Ovary (tissue), 3 donors: ENCODE measurements around the gene DSCAML1.

ENCODE experiments used
- POLR2A ChIP-seq: fragments of 450-650 bp; IDR thresholded peaks from one replicate; pipeline ENCODE4 v1.6.1; 2017; ENCODE audit warnings: antibody characterized with exemption, mild to moderate bottlenecking, moderate library complexity
- TF ChIP-seq, protein P1 (sequence below), 3 donors: fragments of 450-650 bp in 2 of 3; fragments of 200-600 bp in 1 of 3; IDR thresholded peaks; one replicate each; pipeline versions ENCODE4 v1.5.1 to v1.8.0; 2016 to 2022; ENCODE audit warnings: antibody characterized with exemption in 3 of 3, mild to moderate bottlenecking in 1 of 3
- donor health status: DM: no; HTN: no; CAD: no.

DNA sequence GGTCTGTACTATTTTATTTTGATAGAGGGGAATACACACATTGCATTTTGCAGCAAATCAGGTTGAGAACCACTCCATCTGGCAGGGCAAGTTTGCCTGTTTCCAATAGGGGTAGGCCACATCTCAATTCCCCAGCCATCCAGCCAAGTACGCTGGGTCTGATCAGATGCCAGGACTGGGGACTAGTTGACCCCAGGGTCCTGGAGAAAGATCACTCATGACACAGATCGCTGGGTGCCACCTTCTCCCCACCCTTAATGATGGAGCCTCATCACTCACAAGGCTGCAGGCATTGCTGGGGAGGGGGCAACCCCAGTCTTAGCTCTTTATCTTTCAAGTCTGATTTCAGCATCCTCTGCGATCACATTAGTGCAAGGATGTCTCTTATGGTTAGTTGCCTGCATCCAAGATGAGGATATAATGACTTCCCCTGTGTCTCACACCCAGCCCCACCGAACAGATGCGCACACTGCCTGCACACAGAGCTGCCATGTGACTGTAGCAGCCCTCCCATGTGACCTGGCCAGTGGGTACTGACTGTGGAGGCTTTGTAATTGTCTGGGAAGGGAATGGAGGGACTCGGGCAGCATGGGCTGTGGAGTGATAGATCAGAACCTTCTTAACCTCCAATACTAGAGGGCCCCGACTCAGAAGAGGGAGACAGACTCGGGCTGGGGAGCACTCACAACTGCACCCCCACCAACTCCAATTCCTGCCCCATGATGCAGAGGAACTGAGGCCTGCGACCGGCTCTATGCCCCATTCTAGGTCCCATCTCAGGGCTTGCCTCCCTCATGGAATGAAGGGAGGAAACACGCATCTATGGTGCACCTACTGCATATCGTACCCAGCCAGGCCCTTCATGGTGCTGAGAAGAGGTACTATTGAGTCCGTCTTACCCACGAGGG is 155.8 kb downstream of the DSCAML1 start:
- TF ChIP-seq POLR2A: no peak
- TF ChIP-seq, protein P1, sequence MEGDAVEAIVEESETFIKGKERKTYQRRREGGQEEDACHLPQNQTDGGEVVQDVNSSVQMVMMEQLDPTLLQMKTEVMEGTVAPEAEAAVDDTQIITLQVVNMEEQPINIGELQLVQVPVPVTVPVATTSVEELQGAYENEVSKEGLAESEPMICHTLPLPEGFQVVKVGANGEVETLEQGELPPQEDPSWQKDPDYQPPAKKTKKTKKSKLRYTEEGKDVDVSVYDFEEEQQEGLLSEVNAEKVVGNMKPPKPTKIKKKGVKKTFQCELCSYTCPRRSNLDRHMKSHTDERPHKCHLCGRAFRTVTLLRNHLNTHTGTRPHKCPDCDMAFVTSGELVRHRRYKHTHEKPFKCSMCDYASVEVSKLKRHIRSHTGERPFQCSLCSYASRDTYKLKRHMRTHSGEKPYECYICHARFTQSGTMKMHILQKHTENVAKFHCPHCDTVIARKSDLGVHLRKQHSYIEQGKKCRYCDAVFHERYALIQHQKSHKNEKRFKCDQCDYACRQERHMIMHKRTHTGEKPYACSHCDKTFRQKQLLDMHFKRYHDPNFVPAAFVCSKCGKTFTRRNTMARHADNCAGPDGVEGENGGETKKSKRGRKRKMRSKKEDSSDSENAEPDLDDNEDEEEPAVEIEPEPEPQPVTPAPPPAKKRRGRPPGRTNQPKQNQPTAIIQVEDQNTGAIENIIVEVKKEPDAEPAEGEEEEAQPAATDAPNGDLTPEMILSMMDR (IDR thresholded peaks at IDR 0.05): no peak
